CD14-positive monocyte (primary cell): ENCODE data around the gene CIB2. TPM values are rescaled to one million over a fixed set of nuclear protein-coding genes. Genes with fewer than 3 reads are reported as not detected.

Experiments
- DNase-seq, 3 donors: peaks; one replicate each; pipeline ENCODE4 v3.0.0-alpha.2; 2011 to 2022
- H2AFZ ChIP-seq: 2 replicates; pipeline ENCODE4 v1.6.0; 2012; ENCODE audit warnings: mild to moderate bottlenecking, low read depth, low read length, inconsistent platforms; ENCODE audit not compliant: insufficient read depth, poor library complexity, severe bottlenecking
- H3K27ac ChIP-seq, 2 donors: 1 replicate in 1 of 2; 2 replicates in 1 of 2; pipeline ENCODE4 v1.5.1; 2012 to 2013; ENCODE audit warnings: low read length in 2 of 2, control low read depth in 1 of 2, inconsistent platforms in 1 of 2, low read depth in 1 of 2, mild to moderate bottlenecking in 1 of 2
- H3K27me3 ChIP-seq, 2 donors: one replicate each; pipeline versions ENCODE4 v1.6.0 to v1.6.1; 2011 to 2013; ENCODE audit warnings: low read length in 2 of 2; ENCODE audit not compliant: control insufficient read depth in 2 of 2, insufficient read depth in 2 of 2
- H3K36me3 ChIP-seq, 2 donors: replicated peaks in 1 of 2; 1 replicate in 1 of 2; 2 replicates in 1 of 2; pipeline versions ENCODE4 v1.5.1 to v1.6.1; 2012 to 2013; ENCODE audit warnings: low read length in 2 of 2, control low read depth in 1 of 2, inconsistent platforms in 1 of 2, mild to moderate bottlenecking in 1 of 2; ENCODE audit not compliant: insufficient read depth in 2 of 2, control insufficient read depth in 1 of 2
- H3K4me1 ChIP-seq, 2 donors: 1 replicate in 1 of 2; 2 replicates in 1 of 2; pipeline versions ENCODE4 v1.5.1 to v1.6.1; 2012 to 2013; ENCODE audit warnings: low read length in 2 of 2, control low read depth in 1 of 2, inconsistent platforms in 1 of 2, mild to moderate bottlenecking in 1 of 2, moderate library complexity in 1 of 2; ENCODE audit not compliant: insufficient read depth in 2 of 2, control insufficient read depth in 1 of 2
- H3K4me2 ChIP-seq: replicated peaks from 2 replicates; pipeline ENCODE3; 2012; ENCODE audit warnings: low read length, moderate library complexity, mild to moderate bottlenecking; ENCODE audit not compliant: poor library complexity, severe bottlenecking; ENCODE audit errors: extremely low read depth
- H3K4me3 ChIP-seq, 3 experiments: fragments of 200-600 bp in 1 of 3; sonication (generic) in 1 of 3; replicated peaks in 1 of 3; 1 replicate in 2 of 3; 2 replicates in 1 of 3; pipeline ENCODE4 v1.5.1; 2011 to 2013; ENCODE audit warnings: low read length in 3 of 3, mild to moderate bottlenecking in 3 of 3, control low read depth in 2 of 3, low read depth in 2 of 3, inconsistent platforms in 1 of 3, moderate library complexity in 1 of 3
- H3K79me2 ChIP-seq: 2 replicates; pipeline ENCODE4 v1.6.0; 2012; ENCODE audit warnings: mild to moderate bottlenecking, control low read depth, inconsistent platforms, low read length, moderate library complexity; ENCODE audit not compliant: insufficient read depth
- H3K9ac ChIP-seq: 2 replicates; pipeline ENCODE4 v1.6.0; 2017; ENCODE audit warnings: low read length, mild to moderate bottlenecking; ENCODE audit not compliant: insufficient read depth, poor library complexity, severe bottlenecking
- H3K9me3 ChIP-seq, 2 donors: replicated peaks in 1 of 2; 1 replicate in 1 of 2; 2 replicates in 1 of 2; pipeline versions ENCODE4 v1.5.1 to v1.6.1; 2012 to 2013; ENCODE audit warnings: low read length in 2 of 2, control low read depth in 1 of 2; ENCODE audit not compliant: control insufficient read depth in 1 of 2, insufficient read depth in 1 of 2
- H4K20me1 ChIP-seq: 2 replicates; pipeline ENCODE4 v1.6.0; 2012; ENCODE audit warnings: mild to moderate bottlenecking, low read length, control low read depth, moderate library complexity; ENCODE audit not compliant: insufficient read depth
- H3K27ac Mint-ChIP-seq, 7 donors: one replicate each; pipeline ENCODE4 v1.8.0; 2020; ENCODE audit warnings: mild to moderate bottlenecking in 7 of 7, mixed read lengths in 7 of 7, moderate library complexity in 6 of 7, inconsistent platforms in 2 of 7
- H3K27me3 Mint-ChIP-seq, 3 donors: one replicate each; pipeline ENCODE4 v1.8.0; 2021 to 2022; ENCODE audit warnings: low read depth in 3 of 3, mild to moderate bottlenecking in 3 of 3, mixed read lengths in 3 of 3, moderate library complexity in 3 of 3, inconsistent platforms in 1 of 3
- H3K36me3 Mint-ChIP-seq, 2 donors: one replicate each; pipeline ENCODE4 v1.8.0; 2020; ENCODE audit warnings: mixed read lengths in 2 of 2, inconsistent platforms in 1 of 2, mild to moderate bottlenecking in 1 of 2
- H3K4me1 Mint-ChIP-seq: one replicate; pipeline ENCODE4 v1.8.0; 2020; ENCODE audit warnings: mild to moderate bottlenecking, mixed read lengths
- H3K4me3 Mint-ChIP-seq, 2 donors: one replicate each; pipeline ENCODE4 v1.8.0; 2020; ENCODE audit warnings: mild to moderate bottlenecking in 2 of 2, mixed read lengths in 2 of 2, moderate library complexity in 1 of 2
- H3K9me3 Mint-ChIP-seq, 7 donors: one replicate each; pipeline ENCODE4 v1.8.0; 2020 to 2022; ENCODE audit warnings: mixed read lengths in 7 of 7, mild to moderate bottlenecking in 6 of 7, moderate library complexity in 6 of 7, inconsistent platforms in 2 of 7
- CTCF ChIP-seq: fragments of 200-600 bp; IDR thresholded peaks from one replicate; pipeline ENCODE4 v1.8.0; 2022; ENCODE audit warnings: antibody characterized with exemption, mild to moderate bottlenecking
- WGBS: methylation state at CpG from one replicate; pipeline ENCODE4 v1.1.5; 2013; ENCODE audit warnings: missing lambda C conversion rate; ENCODE audit not compliant: insufficient coverage; 5-methylcytosine and 5-hydroxymethylcytosine counted together
- intact Hi-C, 2 donors: fragments of 100-400 bp; cut with micrococcal nuclease; formaldehyde crosslinking; loops; one replicate each; pipeline versions ENCODE4 v1.15.0 to v1.15.1; 2023
- polyA plus RNA-seq, 3 donors: library from polyadenylated mRNA; depleted of rRNA in 1 of 3; unstranded in 2 of 3; stranded (reverse) in 1 of 3; fragments of 300-500 nt in 2 of 3; fragments of >200 nt in 1 of 3; fragmentation: Illumina TruSeq in 2 of 3; gene quantifications; 1 replicate in 2 of 3; 2 replicates in 1 of 3; pipeline ENCODE4 v1.2.3, GENCODE V29; 2012 to 2021

CIB2 gene
- polyA plus RNA-seq, 3 donors: 0.43 to 0.75 (median 0.51) TPM

DNA sequence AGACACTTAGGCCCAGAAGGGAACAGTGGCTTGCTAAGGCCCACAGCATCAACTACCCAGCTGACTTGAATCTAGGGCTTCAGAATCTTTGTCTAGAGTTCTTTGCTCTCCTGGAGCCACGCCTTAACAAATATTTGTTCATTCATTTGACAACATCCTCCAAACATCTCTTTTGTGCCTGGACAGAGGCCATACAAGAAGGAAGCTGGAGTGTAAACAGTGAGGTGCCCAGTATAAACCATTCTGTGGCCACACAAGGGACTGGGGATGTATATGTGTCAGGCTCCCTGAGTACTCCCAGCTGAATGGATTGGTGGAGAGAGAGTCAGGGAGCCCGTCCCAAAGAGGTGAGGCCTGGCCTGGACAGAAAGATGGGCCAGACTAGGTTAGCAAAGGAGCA lies 3.4 kb downstream of the CIB2 start:
- intact Hi-C loops: loop anchor here in 1 of 2 donors (5.0 kb wide), 2 partner anchors 69 to 114 kb away; no protein-coding TSS in a partner anchor
- H3K4me2 ChIP-seq: no peak overlapping the region
- H3K4me3 ChIP-seq: no peak overlapping the region
- H3K79me2 ChIP-seq: no peaks in the 10 kb centered on the region
- peaks cover 0 to 4% (median 0%) of the 10 kb centered on the region in 7 donors for H3K9me3 Mint-ChIP-seq
- WGBS: 88% methylated on average over 1 of the region's 2 CpGs
- H3K4me1 ChIP-seq: peaks cover 9 to 13% of the 10 kb centered on the region in 2 donors
- H3K36me3 Mint-ChIP-seq: no peaks in the 10 kb centered on the region
- H2AFZ ChIP-seq: no peak overlapping the region
- peaks cover 0 to 8% of the 10 kb centered on the region in 2 donors for H3K27me3 ChIP-seq
- DNase-seq: no peak
- H3K27ac ChIP-seq: no peak overlapping the region
- H3K27me3 Mint-ChIP-seq: peaks cover 11 to 13% (median 12%) of the 10 kb centered on the region in 3 donors
- peaks cover 18% of the 10 kb centered on the region for H3K4me1 Mint-ChIP-seq
- no peaks in the 10 kb centered on the region for H3K9me3 ChIP-seq
- TF ChIP-seq CTCF: no peak
- no peaks in the 10 kb centered on the region for H3K36me3 ChIP-seq
- no peak overlapping the region for H3K9ac ChIP-seq
- no peaks in the 10 kb centered on the region for H4K20me1 ChIP-seq
- no peak overlapping the region for H3K4me3 Mint-ChIP-seq
- peak overlapping the region in 1 of 7 donors; percentile 16 for H3K27ac Mint-ChIP-seq

DNA sequence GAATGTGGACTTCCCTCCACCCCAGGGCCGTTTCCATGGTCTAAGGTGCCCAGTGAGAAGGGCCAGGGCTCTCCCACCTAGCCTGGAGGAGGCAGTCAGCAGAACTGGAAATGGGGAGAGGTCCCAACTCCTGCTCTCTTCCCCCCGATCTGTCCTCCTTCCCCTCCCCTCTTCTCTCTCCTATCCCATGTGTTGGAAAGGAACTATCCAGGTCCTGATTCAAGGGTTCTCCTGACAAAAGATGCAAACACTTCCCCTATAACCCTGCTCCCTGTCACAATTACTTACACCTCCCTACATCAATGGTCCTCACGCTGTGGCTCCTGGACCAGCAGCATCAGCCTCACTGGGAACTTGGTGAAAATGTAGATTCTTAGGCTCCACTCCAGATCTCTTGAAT lies 6.0 kb downstream of the CIB2 start:
- no peak overlapping the region for H3K9ac ChIP-seq
- DNase-seq: no peak
- H3K4me2 ChIP-seq: no peak overlapping the region
- Mint-ChIP-seq H3K36me3 (no peaks in the 10 kb centered on the region), H3K4me3 (no peak overlapping the region), H3K27ac (no peak overlapping the region), H3K4me1 (peaks cover 6% of the 10 kb centered on the region), H3K9me3 (peaks cover 0 to 4% (median 0%) of the 10 kb centered on the region in 7 donors), H3K27me3 (peaks cover 4 to 7% (median 6%) of the 10 kb centered on the region in 3 donors)
- H3K79me2 ChIP-seq: no peaks in the 10 kb centered on the region
- no peaks in the 10 kb centered on the region for H3K4me1 ChIP-seq
- peaks cover 0 to 1% of the 10 kb centered on the region in 2 donors for H3K27me3 ChIP-seq
- H3K36me3 ChIP-seq: no peaks in the 10 kb centered on the region
- no peak overlapping the region for H3K27ac ChIP-seq
- no peak overlapping the region for H3K4me3 ChIP-seq
- TF ChIP-seq CTCF: no peak
- H4K20me1 ChIP-seq: no peaks in the 10 kb centered on the region
- intact Hi-C loops: loop anchor here in 1 of 2 donors (5.0 kb wide), 2 partner anchors 72 to 117 kb away; no protein-coding TSS in a partner anchor
- no peaks in the 10 kb centered on the region for H3K9me3 ChIP-seq
- no peak overlapping the region for H2AFZ ChIP-seq
- WGBS: no CpG with 5 or more reads among the region's 3 CpGs
